HepG2 (cell line): ENCODE measurements around the gene TMIGD3. TPM values are rescaled to one million over a fixed set of nuclear protein-coding genes. Genes with fewer than 3 reads are reported as not detected.

Source experiments
- ESRRA ChIP-seq: sonication (generic); formaldehyde crosslinking; IDR thresholded peaks from 2 replicates; pipeline ENCODE4 v1.5.1; 2020; ENCODE audit warnings: mild to moderate bottlenecking, low read depth, missing genetic modification reagents
- GABPA ChIP-seq, 2 experiments: IDR thresholded peaks; 2 replicates each; pipeline ENCODE4 v1.6.1; 2011 to 2016; ENCODE audit warnings: low read depth in 2 of 2, low read length in 1 of 2, missing biosample characterization in 1 of 2, missing genetic modification characterization in 1 of 2
- GATAD2A ChIP-seq: IDR thresholded peaks from 2 replicates; pipeline ENCODE4 v1.6.1; 2016
- HES4 ChIP-seq: sonication (generic); formaldehyde crosslinking; IDR thresholded peaks from 2 replicates; pipeline ENCODE4 v1.9.0; 2021; ENCODE audit warnings: mild to moderate bottlenecking, missing genetic modification reagents, borderline replicate concordance
- SMC3 ChIP-seq: IDR thresholded peaks from 2 replicates; pipeline ENCODE4 v1.6.1; 2011; ENCODE audit warnings: low read length, improper control_type of control experiment
- SNAPC2 ChIP-seq: sonication (generic); formaldehyde crosslinking; IDR thresholded peaks from 2 replicates; pipeline ENCODE4 v1.8.1; 2022; ENCODE audit warnings: mild to moderate bottlenecking, missing genetic modification reagents
- STAG1 ChIP-seq: sonication (generic); formaldehyde crosslinking; IDR thresholded peaks from 2 replicates; pipeline ENCODE4 v1.4.0; 2020; ENCODE audit warnings: missing genetic modification reagents
- XRCC5 ChIP-seq: fragments of 200-400 bp; formaldehyde crosslinking; optimal IDR thresholded peaks from 2 replicates; pipeline ENCODE3; 2017; ENCODE audit warnings: mild to moderate bottlenecking, low read length
- ZFP37 ChIP-seq: sonication (generic); formaldehyde crosslinking; IDR thresholded peaks from 2 replicates; pipeline ENCODE4 v1.4.0; 2020; ENCODE audit warnings: missing genetic modification reagents, borderline replicate concordance
- ZNF567 ChIP-seq: sonication (generic); formaldehyde crosslinking; IDR thresholded peaks from 2 replicates; pipeline ENCODE4 v1.8.1; 2023; ENCODE audit warnings: mild to moderate bottlenecking, missing genetic modification reagents, borderline replicate concordance
- polyA plus RNA-seq, 8 experiments: library from polyadenylated mRNA; depleted of rRNA in 3 of 8; stranded (reverse) in 7 of 8; unstranded in 1 of 8; fragments of >200 nt; fragmentation: Illumina TruSeq in 4 of 8; extraction: Trizol in 4 of 8; gene quantifications; 2 replicates each; pipeline versions ENCODE4 v1.2.1 to v1.2.3, GENCODE V29; 2011 to 2016; ENCODE audit warnings: low read depth in 4 of 8, missing spikeins in 1 of 8, mixed read lengths in 1 of 8; ENCODE audit not compliant: insufficient read depth in 1 of 8
- total RNA-seq, 5 experiments: library from RNA; depleted of rRNA; stranded (reverse); fragments of >200 nt; fragmentation: Illumina TruSeq; extraction: Trizol; gene quantifications; 2 replicates each; pipeline ENCODE4 v1.2.3, GENCODE V29; 2016; ENCODE audit warnings: low read depth in 1 of 5
- TF ChIP-seq, protein P1 (sequence below): sonication (generic); formaldehyde crosslinking; IDR thresholded peaks from 2 replicates; pipeline ENCODE4 v1.5.0; 2020; ENCODE audit warnings: mild to moderate bottlenecking, missing genetic modification reagents, borderline replicate concordance
- TF ChIP-seq, protein P2 (sequence below): sonication (generic); formaldehyde crosslinking; IDR thresholded peaks from 2 replicates; pipeline ENCODE4 v1.4.0; 2020; ENCODE audit warnings: missing genetic modification reagents, borderline replicate concordance
- TF ChIP-seq, protein P3 (sequence below): sonication (generic); formaldehyde crosslinking; IDR thresholded peaks from 2 replicates; pipeline ENCODE4 v1.5.1; 2020; ENCODE audit warnings: mild to moderate bottlenecking, moderate library complexity, missing genetic modification reagents
- TF ChIP-seq, protein P4 (sequence below): sonication (generic); formaldehyde crosslinking; IDR thresholded peaks from 2 replicates; pipeline ENCODE4 v1.5.0; 2020; ENCODE audit warnings: mild to moderate bottlenecking, missing genetic modification reagents, moderate library complexity
- TF ChIP-seq, protein P5 (sequence below): sonication (generic); formaldehyde crosslinking; IDR thresholded peaks from 2 replicates; pipeline ENCODE4 v1.4.0; 2020; ENCODE audit warnings: missing genetic modification reagents

Gene TMIGD3
- total and polyA plus RNA-seq, 2 of the 13 experiments (the other 11 are each of a cell fraction or from before 2014, with no cell fraction given) = not detected

DNA sequence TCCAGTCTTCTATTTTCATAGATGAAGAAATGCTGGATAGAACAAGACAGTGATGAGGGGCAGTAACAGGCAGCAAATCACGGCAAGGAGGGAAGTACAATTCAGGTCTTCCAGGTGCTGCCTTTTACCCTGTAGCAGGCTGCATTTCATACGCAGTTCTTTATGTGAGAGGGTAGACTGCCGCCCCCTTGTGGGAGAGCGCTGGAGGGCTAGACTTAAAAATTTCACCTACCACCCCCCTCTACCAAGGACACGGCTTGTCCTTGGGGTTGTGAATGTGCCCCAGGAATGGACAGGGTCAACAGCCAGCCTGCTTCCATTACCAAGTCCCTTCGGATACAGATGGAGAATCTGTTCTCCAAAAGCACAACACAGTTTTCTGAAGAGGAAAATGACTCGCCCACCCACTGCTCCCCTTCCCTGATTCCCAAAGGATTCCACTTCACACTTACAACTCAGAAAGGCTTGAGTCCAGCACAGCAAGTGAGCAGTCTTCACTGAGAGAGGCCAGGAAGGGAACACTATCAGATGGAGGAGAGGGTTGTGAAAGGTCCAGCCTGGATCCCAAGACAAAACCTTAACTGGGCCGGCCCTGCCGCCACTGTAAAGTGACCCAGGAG is 61.8 kb downstream of the TMIGD3 start (continued):
- TF ChIP-seq, protein P1, sequence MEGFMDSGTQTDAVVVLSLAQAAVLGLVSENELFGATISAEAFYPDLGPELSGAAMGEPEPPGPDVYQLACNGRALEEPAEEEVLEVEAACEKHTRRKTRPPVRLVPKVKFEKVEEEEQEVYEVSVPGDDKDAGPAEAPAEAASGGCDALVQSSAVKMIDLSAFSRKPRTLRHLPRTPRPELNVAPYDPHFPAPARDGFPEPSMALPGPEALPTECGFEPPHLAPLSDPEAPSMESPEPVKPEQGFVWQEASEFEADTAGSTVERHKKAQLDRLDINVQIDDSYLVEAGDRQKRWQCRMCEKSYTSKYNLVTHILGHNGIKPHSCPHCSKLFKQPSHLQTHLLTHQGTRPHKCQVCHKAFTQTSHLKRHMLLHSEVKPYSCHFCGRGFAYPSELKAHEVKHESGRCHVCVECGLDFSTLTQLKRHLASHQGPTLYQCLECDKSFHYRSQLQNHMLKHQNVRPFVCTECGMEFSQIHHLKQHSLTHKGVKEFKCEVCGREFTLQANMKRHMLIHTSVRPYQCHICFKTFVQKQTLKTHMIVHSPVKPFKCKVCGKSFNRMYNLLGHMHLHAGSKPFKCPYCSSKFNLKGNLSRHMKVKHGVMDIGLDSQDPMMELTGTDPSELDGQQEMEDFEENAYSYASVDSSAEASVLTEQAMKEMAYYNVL (CRISPR knock-in tag) = 0 out of 2 replicates have a peak, but pooled peaks have one; percentile 32
- TF ChIP-seq STAG1 (peak; percentile 52), GABPA (IDR thresholded peaks at IDR 0.05; ENCODE audit: low read depth, low read length) (no peak), GABPA (CRISPR knock-in tag; IDR thresholded peaks at IDR 0.05; ENCODE audit: low read depth) (no peak), XRCC5 (peak; percentile 52), ZNF567 (no peak), SMC3 (peak; percentile 62; the same call in 1 of the 2 replicates), ESRRA (CRISPR knock-in tag) (peak; percentile 93), SNAPC2 (CRISPR knock-in tag) (no peak), ZFP37 (no peak), HES4 (CRISPR knock-in tag) (0 out of 2 replicates have a peak, but pooled peaks have one; percentile 33), GATAD2A (CRISPR knock-in tag) (peak; percentile 42; the same call in 1 of the 2 replicates)
- TF ChIP-seq, protein P2, sequence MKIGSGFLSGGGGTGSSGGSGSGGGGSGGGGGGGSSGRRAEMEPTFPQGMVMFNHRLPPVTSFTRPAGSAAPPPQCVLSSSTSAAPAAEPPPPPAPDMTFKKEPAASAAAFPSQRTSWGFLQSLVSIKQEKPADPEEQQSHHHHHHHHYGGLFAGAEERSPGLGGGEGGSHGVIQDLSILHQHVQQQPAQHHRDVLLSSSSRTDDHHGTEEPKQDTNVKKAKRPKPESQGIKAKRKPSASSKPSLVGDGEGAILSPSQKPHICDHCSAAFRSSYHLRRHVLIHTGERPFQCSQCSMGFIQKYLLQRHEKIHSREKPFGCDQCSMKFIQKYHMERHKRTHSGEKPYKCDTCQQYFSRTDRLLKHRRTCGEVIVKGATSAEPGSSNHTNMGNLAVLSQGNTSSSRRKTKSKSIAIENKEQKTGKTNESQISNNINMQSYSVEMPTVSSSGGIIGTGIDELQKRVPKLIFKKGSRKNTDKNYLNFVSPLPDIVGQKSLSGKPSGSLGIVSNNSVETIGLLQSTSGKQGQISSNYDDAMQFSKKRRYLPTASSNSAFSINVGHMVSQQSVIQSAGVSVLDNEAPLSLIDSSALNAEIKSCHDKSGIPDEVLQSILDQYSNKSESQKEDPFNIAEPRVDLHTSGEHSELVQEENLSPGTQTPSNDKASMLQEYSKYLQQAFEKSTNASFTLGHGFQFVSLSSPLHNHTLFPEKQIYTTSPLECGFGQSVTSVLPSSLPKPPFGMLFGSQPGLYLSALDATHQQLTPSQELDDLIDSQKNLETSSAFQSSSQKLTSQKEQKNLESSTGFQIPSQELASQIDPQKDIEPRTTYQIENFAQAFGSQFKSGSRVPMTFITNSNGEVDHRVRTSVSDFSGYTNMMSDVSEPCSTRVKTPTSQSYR (CRISPR knock-in tag) = peak; percentile 53; the same call in 1 of the 2 replicates
- TF ChIP-seq, protein P3, sequence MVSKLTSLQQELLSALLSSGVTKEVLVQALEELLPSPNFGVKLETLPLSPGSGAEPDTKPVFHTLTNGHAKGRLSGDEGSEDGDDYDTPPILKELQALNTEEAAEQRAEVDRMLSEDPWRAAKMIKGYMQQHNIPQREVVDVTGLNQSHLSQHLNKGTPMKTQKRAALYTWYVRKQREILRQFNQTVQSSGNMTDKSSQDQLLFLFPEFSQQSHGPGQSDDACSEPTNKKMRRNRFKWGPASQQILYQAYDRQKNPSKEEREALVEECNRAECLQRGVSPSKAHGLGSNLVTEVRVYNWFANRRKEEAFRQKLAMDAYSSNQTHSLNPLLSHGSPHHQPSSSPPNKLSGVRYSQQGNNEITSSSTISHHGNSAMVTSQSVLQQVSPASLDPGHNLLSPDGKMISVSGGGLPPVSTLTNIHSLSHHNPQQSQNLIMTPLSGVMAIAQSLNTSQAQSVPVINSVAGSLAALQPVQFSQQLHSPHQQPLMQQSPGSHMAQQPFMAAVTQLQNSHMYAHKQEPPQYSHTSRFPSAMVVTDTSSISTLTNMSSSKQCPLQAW = 0 out of 2 replicates have a peak, but pooled peaks have one; percentile 25
- TF ChIP-seq, protein P4, sequence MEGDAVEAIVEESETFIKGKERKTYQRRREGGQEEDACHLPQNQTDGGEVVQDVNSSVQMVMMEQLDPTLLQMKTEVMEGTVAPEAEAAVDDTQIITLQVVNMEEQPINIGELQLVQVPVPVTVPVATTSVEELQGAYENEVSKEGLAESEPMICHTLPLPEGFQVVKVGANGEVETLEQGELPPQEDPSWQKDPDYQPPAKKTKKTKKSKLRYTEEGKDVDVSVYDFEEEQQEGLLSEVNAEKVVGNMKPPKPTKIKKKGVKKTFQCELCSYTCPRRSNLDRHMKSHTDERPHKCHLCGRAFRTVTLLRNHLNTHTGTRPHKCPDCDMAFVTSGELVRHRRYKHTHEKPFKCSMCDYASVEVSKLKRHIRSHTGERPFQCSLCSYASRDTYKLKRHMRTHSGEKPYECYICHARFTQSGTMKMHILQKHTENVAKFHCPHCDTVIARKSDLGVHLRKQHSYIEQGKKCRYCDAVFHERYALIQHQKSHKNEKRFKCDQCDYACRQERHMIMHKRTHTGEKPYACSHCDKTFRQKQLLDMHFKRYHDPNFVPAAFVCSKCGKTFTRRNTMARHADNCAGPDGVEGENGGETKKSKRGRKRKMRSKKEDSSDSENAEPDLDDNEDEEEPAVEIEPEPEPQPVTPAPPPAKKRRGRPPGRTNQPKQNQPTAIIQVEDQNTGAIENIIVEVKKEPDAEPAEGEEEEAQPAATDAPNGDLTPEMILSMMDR (CRISPR knock-in tag) = peak; percentile 74
- TF ChIP-seq, protein P5, sequence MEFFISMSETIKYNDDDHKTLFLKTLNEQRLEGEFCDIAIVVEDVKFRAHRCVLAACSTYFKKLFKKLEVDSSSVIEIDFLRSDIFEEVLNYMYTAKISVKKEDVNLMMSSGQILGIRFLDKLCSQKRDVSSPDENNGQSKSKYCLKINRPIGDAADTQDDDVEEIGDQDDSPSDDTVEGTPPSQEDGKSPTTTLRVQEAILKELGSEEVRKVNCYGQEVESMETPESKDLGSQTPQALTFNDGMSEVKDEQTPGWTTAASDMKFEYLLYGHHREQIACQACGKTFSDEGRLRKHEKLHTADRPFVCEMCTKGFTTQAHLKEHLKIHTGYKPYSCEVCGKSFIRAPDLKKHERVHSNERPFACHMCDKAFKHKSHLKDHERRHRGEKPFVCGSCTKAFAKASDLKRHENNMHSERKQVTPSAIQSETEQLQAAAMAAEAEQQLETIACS = no peak
